ENCODE measurements around the gene ATL2. TPM values are rescaled to one million over a fixed set of nuclear protein-coding genes. Genes with fewer than 3 reads are reported as not detected.
A peak's percentile ranks its signal among the peaks of the same experiment; 100 is the strongest.

Gene ATL2
- total and polyA plus RNA-seq, 2 donors (not counting 1 experiment from before 2014, with no cell fraction given) = 26.5 to 70.7 TPM

- TF ChIP-seq EZH2 (IDR thresholded peaks at IDR 0.05; ENCODE audit: low read length, missing control alignments) = no peak
- TF ChIP-seq, protein P1, sequence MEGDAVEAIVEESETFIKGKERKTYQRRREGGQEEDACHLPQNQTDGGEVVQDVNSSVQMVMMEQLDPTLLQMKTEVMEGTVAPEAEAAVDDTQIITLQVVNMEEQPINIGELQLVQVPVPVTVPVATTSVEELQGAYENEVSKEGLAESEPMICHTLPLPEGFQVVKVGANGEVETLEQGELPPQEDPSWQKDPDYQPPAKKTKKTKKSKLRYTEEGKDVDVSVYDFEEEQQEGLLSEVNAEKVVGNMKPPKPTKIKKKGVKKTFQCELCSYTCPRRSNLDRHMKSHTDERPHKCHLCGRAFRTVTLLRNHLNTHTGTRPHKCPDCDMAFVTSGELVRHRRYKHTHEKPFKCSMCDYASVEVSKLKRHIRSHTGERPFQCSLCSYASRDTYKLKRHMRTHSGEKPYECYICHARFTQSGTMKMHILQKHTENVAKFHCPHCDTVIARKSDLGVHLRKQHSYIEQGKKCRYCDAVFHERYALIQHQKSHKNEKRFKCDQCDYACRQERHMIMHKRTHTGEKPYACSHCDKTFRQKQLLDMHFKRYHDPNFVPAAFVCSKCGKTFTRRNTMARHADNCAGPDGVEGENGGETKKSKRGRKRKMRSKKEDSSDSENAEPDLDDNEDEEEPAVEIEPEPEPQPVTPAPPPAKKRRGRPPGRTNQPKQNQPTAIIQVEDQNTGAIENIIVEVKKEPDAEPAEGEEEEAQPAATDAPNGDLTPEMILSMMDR (conservative IDR thresholded peaks at IDR 0.05 in 1 of 2, IDR thresholded peaks at IDR 0.05 in 1 of 2; ENCODE audit: low read depth in 1 of 2, low read length in 2 of 2) = no peak
- Histone ChIP-seq H2AFZ (ENCODE audit: low read length) (no peak overlapping the region), H4K20me1 (ENCODE audit: control insufficient read depth, extremely low read depth, insufficient read depth, low read length) (no peaks in the 10 kb centered on the region), H3K36me3 (ENCODE audit: control insufficient read depth, insufficient read depth, low read length) (no peaks in the 10 kb centered on the region), H3K9ac (ENCODE audit: insufficient read depth, low read length) (no peak overlapping the region), H3K27ac (ENCODE audit: insufficient read depth, low read length) (no peak overlapping the region), H3K4me2 (ENCODE audit: extremely low read depth, insufficient read depth, low read length) (no peak overlapping the region), H3K4me1 (ENCODE audit: control insufficient read depth, extremely low read depth, insufficient read depth, low read length) (no peaks in the 10 kb centered on the region), H3K27me3 (ENCODE audit: control insufficient read depth, insufficient read depth, low read length) (peaks cover 3% of the 10 kb centered on the region), H3K79me2 (ENCODE audit: control insufficient read depth, insufficient read depth, low read length) (no peaks in the 10 kb centered on the region), H3K4me3 (replicated peaks in 1 of 4; ENCODE audit: control extremely low read depth in 1 of 4, insufficient read depth in 1 of 4, low read depth in 3 of 4, low read length in 4 of 4) (no peak overlapping the region), H3K9me3 (ENCODE audit: control insufficient read depth, insufficient read depth, low read depth, low read length) (no peaks in the 10 kb centered on the region)
- peak in 1 of 2 donors; percentile 87 for DNase-seq (ENCODE audit: low read depth in 2 of 2)
These were observed 17.8 kb upstream of the ATL2 start for GRCh38 chr2:38394903-38395341.

DNA sequence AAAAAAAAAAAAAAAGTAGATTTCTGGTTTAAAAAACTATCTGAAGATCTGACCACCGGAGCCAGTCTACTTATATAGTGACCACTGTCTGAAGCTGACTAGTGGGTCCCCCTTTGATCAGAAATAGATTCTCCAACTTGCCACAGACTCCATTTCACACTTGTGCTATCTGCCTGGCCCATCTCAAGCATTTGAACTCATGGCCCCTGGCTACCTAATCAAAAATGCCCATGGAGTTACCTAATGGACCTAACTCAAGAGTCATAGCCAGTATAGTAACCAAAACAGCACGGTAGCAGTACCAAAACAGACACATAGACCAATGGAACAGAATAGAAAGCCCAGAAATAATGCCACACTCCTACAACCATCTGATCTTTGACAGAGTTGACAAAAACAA lies 17.0 kb upstream of the ATL2 start:
- Histone ChIP-seq H3K9ac (ENCODE audit: insufficient read depth, low read length) (no peak overlapping the region), H3K27ac (ENCODE audit: insufficient read depth, low read length) (no peak overlapping the region), H3K4me2 (ENCODE audit: extremely low read depth, insufficient read depth, low read length) (no peak overlapping the region), H3K27me3 (ENCODE audit: control insufficient read depth, insufficient read depth, low read length) (peaks cover 5% of the 10 kb centered on the region), H3K79me2 (ENCODE audit: control insufficient read depth, insufficient read depth, low read length) (no peaks in the 10 kb centered on the region), H3K4me3 (replicated peaks in 1 of 4; ENCODE audit: control extremely low read depth in 1 of 4, insufficient read depth in 1 of 4, low read depth in 3 of 4, low read length in 4 of 4) (no peak overlapping the region), H4K20me1 (ENCODE audit: control insufficient read depth, extremely low read depth, insufficient read depth, low read length) (no peaks in the 10 kb centered on the region), H3K4me1 (ENCODE audit: control insufficient read depth, extremely low read depth, insufficient read depth, low read length) (no peaks in the 10 kb centered on the region), H2AFZ (ENCODE audit: low read length) (no peak overlapping the region), H3K36me3 (ENCODE audit: control insufficient read depth, insufficient read depth, low read length) (no peaks in the 10 kb centered on the region), H3K9me3 (ENCODE audit: control insufficient read depth, insufficient read depth, low read depth, low read length) (no peaks in the 10 kb centered on the region)
- DNase-seq (ENCODE audit: low read depth in 2 of 2) = no peak
- no peak for TF ChIP-seq EZH2 (IDR thresholded peaks at IDR 0.05; ENCODE audit: low read length, missing control alignments)

GRCh38 chr2:38390947-38391346 lies 13.9 kb upstream of the ATL2 start:
- no peaks in the 10 kb centered on the region for H3K79me2 ChIP-seq (ENCODE audit: control insufficient read depth, insufficient read depth, low read length)
- H3K9ac ChIP-seq (ENCODE audit: insufficient read depth, low read length) = no peak overlapping the region
- no peak overlapping the region for H2AFZ ChIP-seq (ENCODE audit: low read length)
- H3K9me3 ChIP-seq (ENCODE audit: control insufficient read depth, insufficient read depth, low read depth, low read length) = no peaks in the 10 kb centered on the region
- DNase-seq (ENCODE audit: low read depth in 2 of 2) = no peak
- no peaks in the 10 kb centered on the region for H4K20me1 ChIP-seq (ENCODE audit: control insufficient read depth, extremely low read depth, insufficient read depth, low read length)
- H3K27ac ChIP-seq (ENCODE audit: insufficient read depth, low read length) = no peak overlapping the region
- TF ChIP-seq, protein P1 (conservative IDR thresholded peaks at IDR 0.05 in 1 of 2, IDR thresholded peaks at IDR 0.05 in 1 of 2; ENCODE audit: low read depth in 1 of 2, low read length in 2 of 2) = no peak
- TF ChIP-seq EZH2 (IDR thresholded peaks at IDR 0.05; ENCODE audit: low read length, missing control alignments) = no peak
- H3K36me3 ChIP-seq (ENCODE audit: control insufficient read depth, insufficient read depth, low read length) = no peaks in the 10 kb centered on the region
- H3K4me2 ChIP-seq (ENCODE audit: extremely low read depth, insufficient read depth, low read length) = no peak overlapping the region
- H3K4me1 ChIP-seq (ENCODE audit: control insufficient read depth, extremely low read depth, insufficient read depth, low read length) = no peaks in the 10 kb centered on the region
- no peak overlapping the region for H3K4me3 ChIP-seq (replicated peaks in 1 of 4; ENCODE audit: control extremely low read depth in 1 of 4, insufficient read depth in 1 of 4, low read depth in 3 of 4, low read length in 4 of 4)
- peaks cover 5% of the 10 kb centered on the region for H3K27me3 ChIP-seq (ENCODE audit: control insufficient read depth, insufficient read depth, low read length)

Data from fibroblast of lung (primary cell).